GM21737 (cell line): ENCODE data around the gene GPRC5B.

ENCODE experiments used
- ATAC-seq: cut with Tn5 transposase; IDR thresholded peaks from one replicate; pipeline ENCODE4 v1.9.1; 2021; ENCODE audit warnings: mild to moderate bottlenecking, moderate library complexity; ENCODE audit not compliant: unreplicated experiment

GPRC5B gene

DNA sequence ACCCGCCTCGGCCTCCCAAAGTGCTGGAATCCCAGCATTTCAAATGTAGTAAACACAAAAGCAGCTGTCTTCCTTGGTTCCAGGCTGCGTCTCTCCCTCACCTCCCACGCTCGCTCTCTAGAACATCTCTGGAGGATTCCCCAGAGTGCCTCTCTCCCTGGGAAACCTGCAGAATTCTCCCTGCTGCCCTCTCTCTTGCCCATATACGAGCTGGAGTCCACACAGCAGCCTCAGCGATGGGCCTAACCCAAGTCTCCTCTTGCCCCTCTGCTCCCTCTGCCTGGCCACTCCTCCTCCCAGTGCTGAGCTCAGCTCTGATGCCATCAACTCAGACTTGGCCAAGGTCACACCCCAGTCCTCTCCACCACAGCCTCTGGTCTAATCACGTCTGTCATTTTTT is 10.6 kb downstream of the GPRC5B start:
- no peak for ATAC-seq

DNA sequence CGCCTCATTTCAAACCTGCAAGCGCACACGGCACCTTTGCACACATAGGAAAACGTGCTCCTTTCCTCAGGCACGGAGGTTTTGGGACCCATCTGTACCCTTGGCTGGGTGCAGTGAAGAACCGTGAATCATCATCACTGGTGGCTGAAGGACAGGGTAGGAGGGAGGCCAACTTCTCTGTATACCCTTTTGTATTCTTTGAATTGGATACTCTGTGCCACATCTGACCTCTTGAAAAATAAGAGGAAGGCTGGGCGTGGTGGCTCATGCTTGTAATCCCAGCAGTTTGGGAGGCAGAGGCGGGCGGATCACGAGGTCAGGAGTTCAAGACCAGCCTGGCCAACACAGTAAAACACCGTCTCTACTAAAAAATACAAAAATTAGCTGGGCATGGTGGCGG is 11.7 kb downstream of the GPRC5B start:
- ATAC-seq = no peak

DNA sequence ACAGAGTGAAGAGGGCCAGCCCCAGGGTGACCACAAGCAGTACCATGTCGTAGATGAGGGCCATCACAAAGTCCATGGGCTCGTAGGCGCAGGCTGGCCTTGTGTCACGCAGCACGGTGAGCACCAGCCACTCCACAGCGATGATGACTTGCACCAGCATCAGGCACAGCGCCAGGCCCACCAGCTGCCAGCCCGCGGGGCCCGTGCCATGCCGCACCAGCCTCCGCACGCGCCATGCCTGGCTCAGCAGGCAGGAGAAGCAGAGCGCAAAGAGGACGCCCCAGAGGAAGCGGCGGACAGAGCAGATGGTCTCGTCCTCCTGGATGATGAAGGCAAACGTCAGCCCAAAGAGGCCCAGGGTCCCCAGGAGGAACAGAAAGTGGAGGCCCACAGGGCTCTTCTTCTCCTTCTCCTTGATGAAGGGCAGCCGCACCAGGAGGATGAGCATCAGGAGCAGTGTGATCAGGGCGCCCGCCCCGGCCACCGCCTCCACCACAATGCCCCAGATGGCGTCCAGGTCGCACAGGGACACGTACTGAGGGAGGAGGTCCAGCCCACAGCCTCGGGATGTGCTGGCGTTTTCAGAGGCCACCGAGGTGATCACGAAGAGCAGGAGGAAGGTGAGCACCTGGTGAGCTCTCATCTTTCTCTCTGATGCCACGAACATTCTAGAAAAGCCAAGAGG is 12.3 kb downstream of the GPRC5B start:
- no peak for ATAC-seq

DNA sequence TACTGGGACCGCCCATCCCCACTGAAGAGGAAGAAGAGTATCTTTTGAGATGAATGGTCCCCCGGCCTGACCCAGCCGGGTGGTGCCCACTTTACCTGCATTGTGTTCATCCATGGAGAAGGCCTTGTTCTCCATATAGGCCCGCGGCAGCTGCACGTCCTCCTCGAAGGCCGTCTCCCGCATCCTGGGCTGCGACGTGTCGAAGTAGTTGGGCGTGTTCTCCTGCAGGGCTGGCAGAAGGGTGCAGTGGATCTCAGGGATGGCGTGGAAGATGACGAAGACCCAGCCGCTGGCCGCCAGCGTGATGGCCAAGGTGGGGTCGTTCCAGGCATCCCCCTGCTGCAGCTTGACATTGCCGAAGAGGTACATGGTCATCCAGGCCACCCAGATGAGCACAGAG is 12.9 kb downstream of the GPRC5B start:
- ATAC-seq = no peak

DNA sequence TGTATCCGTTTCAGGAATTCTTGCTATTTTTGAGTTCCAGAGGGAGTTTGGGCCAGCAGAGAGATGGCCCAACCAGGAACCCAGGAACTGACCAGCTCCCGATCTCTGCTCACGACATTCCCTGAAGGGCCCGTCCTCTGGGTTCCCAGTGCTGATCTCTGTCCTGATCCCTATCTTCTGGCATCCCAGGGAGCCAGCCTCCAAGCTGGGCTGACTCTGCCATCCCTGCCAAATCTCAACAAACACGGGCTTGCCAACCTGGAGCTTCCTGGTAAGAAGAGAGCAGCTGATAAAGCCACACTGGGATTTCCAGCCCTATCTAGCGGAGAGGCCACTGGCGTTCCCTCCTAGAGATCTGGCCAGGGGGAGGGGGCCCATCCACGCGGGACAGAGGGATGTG is 16.2 kb downstream of the GPRC5B start:
- no peak for ATAC-seq

DNA sequence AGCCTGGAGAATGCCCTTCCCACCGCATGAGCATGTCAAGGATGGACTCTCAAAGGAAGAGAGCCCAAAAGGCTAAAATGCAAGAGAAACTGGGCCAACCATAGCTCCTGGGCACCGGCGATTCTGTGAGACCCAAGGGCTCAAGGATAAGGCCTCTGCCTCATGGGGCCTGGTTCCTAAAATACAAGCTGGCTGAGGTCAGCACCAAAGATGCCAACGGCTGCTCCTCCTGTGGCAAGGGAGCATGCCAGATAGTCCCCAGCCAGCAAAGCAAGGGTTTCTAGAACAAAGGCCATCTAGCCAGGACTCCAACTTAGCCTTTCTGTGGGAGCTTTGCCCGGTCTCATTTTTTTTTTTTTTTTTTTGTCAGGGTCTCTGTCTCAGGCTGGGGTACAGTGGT is 20.1 kb downstream of the GPRC5B start:
- no peak for ATAC-seq

DNA sequence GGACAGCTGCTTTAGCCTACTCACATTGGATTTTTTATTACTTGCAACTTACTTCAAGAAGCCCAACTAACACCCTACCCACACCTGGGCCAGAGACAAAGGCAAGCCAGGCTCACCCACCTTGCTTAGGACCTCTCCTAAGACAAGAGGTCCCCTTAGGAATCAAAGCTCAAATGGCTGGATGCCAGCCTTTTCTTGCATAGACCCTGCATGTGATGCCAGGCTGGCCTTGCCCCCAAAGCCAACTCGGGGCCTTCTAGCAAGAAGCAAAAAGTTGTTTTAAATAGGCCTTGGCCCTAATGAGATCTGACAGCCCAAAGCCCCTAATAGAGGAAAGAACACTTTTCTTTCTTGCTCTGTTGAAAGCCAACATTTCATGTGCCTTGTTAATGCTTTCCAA is 20.7 kb downstream of the GPRC5B start:
- no peak for ATAC-seq

DNA sequence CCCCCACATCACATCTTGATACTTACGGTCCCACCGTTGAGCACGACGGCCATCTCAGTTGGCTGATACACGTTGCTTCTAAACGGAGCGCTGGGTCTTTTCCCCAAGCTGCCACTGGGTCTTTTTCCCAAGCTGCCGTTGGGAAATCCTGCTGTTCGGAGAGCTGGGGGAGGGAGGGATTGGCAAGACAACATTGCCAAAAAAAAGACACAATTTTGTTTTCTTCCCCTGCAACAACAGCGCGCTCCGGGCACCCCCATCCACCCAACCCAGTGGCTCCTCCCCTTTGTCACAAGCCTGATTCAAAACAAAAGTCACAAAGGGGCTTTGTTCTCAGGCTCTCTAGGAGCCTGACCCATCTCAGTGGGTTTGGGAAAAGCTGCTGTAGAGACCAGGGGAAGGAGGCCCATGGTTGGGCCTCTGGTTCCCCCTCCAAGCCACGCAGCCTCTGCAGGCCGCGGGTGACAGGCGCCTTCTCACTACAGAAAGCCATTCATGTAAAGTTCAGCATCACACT is 22.8 kb downstream of the GPRC5B start:
- ATAC-seq = no peak

DNA sequence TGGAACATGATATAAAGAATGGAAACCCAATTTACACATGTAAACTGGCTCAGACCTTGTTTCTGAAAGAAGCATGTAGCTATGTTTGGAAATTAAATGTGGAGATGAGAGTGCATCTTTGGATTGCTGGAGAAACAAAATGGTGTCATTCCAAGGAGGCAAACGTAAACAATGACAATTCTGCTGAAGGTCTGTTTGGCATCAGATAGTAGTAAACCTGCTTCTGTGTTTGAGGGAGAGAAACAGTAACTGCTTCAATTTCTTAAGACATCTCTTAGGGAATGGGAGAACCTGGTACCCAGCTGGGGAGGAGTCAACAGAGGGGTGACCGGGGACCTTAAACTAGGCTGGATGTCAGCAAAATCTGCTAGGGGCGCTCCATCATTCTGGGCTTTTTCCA is 23.5 kb downstream of the GPRC5B start:
- ATAC-seq = no peak

DNA sequence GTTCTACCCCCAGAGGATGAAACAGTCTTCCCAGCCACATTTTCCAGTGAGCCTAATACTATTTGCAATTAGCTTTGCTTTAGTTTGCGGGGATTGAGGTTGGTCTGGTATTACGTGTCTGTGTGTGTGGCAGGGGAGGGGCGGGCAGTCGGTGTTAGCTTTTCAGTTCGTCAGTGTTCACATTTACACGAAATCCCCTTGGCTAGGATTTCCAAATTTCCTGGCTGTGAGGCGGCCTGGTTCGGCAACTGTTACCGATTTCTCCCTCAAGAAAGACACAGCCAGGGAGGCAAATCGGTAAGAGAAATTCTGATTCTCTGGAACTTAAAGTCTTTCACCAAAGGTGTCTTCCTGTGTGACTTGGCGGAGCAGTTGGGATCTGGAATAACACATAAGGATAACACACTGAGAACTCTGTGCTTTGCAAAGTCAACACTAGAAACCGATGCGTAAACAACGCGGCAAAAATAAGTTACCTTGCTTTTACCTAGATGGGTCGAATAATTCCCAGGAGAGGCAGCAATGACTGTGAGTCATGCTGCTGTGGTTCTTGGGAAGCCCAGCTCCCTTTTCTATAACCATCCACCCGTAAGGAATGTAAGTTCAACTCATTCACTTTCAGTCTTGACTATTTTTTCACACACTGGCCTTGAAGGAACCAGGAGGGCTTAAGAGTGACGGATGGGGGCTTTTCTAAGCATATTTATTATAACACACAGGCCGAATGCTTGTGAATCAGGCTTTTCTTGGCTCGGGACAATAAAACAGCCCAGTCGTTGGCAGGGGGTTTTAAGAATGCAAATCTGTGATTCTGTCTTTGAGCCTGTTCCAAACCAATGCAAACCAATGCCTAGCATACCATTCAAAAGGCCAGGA is 24.2 kb downstream of the GPRC5B start:
- no peak for ATAC-seq

DNA sequence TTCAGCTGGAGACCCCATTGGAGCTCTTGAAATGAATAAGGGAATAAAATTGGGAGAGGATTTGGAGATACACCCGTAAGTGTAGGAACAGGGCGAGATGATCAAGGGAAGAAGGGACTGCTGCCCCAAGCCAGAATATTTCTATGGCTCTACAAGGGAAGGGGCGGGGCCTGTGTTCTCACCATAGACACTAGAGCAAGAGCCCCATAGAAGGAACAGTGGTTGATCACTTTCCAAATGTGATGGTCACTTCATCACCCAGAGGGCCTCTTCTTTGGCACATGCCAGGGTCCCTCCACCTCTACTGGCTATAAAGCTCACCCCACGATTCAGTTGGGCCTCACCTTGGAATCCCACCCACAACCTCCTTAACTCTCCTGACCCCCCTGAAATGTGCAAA is 25.0 kb downstream of the GPRC5B start:
- no peak for ATAC-seq

DNA sequence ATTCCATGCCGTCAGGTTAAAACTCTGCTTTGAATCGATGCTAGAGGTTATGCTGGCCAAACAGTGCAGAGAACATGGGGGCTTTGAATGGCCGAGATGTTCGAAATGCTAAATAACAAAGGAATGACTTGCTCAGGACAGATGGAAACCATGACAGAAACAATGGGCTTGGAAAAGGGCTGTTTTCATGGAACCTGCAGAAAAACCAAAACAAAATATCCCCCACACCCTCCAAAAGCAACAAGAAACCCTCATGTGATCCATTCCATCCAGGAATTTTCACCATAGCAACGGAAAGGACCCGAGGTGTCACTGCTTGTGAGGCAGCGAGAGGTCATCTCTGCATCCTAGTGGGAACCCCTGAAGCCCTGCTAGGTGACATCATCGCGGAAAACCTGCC is 25.5 kb downstream of the GPRC5B start:
- ATAC-seq = no peak

DNA sequence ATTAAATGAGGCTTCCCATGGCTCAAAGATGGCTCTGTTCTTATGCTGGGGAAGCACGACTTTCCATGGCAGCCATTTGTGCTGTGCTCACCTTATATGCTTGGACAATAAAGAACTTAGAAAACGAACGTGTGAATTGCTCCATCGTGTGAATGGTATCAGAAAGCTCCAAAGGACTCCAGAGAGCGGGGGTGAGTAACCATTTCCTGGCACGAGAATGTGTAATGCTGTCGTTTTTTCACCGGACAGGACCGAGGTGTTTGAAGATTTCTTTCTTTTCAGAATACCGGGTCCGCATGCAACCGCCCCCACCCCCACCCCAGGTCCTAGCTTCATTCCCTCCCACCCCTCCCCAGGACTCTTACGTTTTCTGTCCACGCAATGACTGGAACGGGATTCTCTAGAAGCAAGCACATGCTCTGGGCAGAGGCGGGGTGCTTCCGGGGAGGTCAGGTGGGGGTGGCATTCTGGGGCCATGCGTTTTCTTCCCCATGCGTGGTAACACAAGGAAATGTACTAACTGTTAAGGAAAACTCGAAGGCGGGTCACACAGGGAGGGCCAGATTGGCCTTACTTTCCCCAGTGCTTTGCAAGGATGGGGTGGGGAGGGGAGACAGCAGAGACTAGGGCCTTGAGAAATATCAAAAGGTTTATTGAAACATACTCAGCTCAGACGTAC is 26.2 kb downstream of the GPRC5B start:
- no peak for ATAC-seq

DNA sequence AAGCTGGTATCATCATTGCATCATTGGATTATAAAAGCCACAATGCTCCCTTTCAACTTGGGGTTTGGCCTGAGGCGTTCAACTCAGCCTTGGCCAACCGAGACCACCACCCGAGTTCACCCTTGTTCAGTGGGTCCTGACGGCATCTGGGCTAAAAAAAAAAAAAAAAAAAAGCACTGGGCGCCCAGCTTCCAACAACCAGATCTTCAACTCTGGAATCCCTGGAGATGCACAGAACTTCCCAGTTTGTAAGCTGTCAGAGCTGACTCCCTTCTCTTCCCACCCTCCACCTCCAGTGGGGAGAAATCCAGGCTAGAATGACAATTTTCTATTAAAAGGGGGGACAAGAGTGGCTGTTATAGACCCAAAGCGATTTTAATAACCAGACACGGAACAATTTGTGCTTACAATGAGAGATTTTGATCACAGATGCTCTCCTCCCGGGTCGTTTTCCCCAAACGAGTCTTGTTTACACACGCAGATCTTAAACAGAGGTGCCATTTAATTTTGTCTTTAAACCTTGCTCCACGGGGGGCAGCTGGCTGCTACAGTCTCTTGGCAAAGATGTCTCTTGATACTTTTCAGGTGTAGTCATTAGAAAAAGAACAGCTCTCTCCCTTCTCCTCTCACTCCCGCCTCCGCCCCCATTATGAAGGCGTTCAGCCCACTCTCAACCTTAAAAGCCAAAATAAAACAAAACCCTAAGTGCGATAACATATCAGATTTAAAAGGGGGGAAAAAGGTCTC is 26.9 kb downstream of the GPRC5B start:
- no peak for ATAC-seq

DNA sequence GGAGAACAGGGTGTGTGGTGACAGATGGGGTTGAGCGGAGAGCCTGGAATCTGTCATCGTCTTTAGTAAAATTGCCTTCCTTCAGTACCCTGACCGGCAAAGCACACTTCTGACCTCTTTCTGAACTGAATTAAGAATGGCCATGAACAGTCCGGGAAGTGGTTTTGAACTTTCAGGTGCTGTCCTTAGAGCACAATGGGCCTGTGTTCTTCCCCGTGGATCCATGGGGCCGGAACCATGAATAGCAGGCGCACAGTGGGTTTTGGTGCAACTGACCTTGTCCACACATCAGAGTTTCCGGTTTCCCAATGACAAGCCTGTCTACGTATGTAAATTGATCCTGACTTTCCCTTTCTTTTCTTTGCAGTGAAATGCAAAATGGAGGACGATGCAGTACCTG is 28.5 kb downstream of the GPRC5B start:
- ATAC-seq = no peak

DNA sequence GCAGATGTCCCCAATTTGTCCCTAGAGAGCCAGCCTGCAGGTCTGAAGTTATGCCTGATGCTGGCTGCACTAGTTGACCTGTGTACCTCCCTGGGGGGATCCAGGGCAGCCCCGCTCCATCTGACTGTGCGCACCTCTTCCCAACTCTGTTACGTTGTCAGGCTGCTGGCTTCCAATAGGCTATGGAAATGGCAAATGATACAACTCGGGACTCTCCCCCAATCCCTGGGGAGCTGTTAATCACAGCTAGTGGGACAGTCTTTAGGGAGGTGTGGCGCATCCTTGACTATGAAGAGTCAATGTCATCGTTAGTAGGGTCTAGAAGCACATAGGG is 30.1 kb downstream of the GPRC5B start:
- no peak for ATAC-seq

DNA sequence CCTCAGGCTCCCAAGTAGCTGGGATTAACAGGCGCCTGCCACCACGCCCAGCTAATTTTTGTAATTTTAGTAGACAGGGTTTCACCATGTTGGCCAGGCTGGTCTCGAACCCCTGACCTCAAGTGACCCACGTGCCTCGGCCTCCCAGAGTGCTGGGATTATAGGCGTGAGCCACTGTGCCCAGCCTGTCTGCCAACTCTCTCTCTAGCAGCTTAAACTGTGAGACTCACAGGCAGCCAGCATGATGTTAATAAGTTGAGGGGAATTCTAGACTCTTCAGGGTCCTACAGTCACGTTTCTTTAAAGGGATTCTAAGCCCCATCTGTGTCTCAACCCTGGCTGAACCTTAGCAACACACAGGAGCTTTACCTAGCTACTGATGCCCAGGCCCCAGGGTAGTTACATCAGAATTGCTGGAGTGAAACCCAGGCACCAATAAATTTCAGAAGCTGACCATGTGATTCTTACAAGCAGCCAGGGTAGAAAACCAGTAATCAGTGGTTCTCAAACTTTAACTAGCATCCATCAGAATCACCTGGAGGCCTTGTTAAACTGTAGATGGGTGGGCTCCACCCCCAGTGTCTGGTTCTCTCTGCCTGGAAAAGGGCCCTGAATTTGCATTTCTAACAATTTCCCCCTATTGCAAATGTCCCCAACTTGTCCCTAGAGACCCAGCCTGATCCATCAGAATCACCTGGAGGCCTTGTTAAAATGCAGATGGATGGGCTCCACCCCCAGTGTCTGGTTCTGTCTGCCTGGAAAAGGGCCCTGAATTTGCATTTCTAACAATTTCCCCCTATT is 30.7 kb downstream of the GPRC5B start:
- ATAC-seq = no peak

DNA sequence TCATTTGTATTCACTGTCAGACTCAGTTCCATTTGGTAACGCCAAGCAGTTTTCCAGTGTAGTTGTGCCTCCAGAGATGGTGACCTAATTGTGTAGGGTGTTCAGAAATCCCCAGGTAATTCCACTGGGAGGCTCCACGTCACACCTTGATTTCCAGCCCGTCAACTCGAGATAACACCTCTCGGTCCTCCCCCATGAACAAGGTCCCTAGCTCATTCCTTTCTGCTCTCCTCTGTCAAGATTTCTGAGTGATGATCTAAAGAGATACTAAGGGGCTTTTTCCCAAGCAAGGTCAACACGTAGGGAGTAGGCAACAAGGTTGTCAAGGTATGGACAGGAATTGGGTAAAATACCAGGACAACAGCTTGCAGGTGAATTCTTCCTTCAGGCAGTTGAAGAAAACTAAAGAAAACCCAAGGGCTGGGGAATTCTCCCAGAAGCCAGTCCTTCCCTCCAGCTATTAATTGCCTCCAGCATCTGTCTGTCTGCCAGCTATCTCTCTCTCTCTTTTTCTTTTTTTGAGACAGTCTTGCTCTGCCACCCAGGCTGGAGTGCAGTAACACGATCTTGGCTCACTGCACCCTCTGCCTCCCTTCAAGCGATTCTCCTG is 31.4 kb downstream of the GPRC5B start:
- no peak for ATAC-seq

DNA sequence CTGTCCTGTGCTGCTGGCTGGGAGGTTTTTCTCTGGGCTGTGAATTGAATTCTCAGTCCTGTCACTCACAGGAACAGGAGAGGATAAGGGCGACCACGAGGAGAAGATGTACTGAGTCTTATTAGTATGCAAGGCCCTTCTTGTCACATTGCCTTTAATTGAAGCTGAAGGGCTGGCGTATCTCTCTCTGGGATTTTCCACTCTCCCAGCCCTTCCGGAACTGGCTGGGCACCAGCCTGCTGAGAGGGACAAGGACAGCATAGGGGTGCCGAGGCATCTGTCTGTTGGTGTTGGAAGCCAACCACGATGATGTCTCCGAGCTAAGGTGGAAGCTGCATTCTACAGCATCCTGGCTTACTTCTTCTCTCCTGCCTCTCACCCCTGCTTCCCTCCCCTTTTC is 33.2 kb downstream of the GPRC5B start:
- no peak for ATAC-seq
